Endothelial cell of hepatic sinusoid (primary cell): ENCODE data around the gene FHDC1.

ENCODE experiments used
- in situ Hi-C: cut with HindIII; loops from 2 replicates; pipeline ENCODE4 v1.10.0; 2017; ENCODE audit warnings: low sequenced_read_pairs

The FHDC1 gene

GRCh38 chr4:152976212-152976761 lies 40.2 kb downstream of the FHDC1 start:
- in situ Hi-C loops = no loop called here

DNA sequence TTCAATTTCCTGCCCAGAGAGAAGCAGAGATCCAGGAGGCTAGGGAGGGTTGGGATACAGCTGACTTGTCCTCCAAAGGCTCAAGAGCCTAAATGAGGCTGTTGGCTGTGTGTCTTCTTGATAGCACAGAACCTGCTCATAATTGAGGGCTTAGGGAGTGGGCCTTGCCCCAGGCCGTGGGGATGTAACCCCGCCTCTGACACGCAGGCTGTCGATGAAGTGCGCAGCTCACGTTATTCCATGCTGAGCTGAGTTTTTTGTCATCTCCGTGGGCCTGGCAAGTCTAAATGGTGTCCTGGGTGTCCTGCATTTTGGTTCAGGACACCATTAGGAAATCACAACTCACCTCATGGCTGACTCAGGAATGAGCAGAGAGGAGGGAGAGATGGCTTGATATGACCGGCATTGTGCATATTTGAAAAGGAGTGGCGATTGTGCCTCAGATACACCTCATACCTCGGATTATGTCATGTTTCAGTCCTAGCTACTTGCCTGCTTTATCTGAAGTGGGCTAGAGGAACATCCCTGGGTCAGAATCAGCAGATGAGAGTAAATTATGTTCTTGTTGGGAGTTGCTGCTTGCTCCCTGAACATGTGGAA lies 43.7 kb downstream of the FHDC1 start:
- in situ Hi-C loops = no loop called here

DNA sequence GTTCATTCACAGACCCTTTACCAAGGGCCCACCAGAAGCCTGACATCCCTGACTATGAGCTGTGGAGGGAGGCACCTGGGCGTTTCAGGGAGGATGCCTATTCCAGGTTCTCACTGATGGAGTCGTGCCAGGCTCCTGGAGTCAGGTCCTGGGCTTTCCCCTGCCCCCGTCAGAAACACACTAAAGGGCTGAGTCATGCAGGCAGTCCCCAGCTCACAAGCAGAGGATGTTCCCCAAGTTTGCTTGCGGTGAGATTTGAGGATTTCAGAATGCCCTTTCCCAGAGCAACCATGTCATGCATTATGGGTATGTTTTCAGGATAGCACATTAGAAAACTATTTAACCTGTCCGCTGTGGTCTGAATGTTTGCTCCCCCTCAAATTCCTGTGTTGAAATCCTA lies 45.2 kb downstream of the FHDC1 start:
- in situ Hi-C loops = no loop called here

- in situ Hi-C loops = no loop called here
Observed at GRCh38 chr4:152981842-152982241, 45.7 kb downstream of the FHDC1 start.

DNA sequence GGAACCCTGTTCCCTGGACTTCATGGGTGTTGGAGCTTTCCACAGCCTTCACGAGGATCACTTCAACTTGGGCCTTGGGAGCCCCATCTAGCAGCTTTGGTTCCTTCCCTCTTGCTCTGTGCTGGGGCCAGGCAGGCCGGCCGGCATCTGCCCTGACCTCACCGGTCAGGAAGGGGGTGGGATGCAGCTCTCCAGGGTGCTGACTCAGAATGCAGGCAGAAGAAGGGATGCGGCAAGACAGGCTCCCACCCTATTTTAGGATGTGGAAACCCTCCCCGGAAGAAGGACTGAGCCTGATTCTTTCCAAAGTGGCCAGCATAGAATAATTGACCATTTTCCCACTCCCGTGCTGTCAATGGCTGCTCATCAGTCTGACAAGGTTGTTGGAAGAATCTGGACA lies 47.1 kb downstream of the FHDC1 start:
- in situ Hi-C loops = no loop called here

DNA sequence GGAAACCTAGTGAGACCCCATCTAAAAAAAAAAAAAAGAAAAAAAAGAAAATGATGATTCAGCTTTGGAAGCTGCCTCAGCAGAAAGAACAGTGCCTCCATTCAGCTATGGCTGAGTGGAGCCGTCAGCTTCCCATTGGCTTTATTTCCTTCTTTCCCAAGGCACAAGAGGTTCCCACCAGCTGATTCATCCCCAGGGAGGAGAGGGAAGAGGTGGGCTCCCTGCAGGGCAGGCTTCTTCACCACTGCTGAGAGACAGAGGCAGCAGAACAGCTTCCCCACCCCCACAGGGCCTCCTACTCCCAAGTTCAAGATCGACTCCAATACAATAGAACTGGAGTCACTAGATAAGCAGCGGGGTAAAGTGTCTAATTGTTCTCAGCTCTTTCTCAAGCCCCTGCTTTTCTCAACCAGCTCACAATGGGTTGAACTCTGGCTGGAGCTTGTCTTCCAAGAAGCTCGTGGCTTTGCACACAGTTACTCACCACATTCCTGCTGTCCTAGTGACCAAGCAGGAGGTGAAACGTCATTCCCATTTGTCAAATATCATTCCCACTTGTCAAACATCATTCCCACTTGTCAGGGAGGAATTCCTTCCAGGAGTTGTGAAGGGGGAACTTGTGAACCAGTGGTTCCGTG lies 47.8 kb downstream of the FHDC1 start:
- in situ Hi-C loops = no loop called here

DNA sequence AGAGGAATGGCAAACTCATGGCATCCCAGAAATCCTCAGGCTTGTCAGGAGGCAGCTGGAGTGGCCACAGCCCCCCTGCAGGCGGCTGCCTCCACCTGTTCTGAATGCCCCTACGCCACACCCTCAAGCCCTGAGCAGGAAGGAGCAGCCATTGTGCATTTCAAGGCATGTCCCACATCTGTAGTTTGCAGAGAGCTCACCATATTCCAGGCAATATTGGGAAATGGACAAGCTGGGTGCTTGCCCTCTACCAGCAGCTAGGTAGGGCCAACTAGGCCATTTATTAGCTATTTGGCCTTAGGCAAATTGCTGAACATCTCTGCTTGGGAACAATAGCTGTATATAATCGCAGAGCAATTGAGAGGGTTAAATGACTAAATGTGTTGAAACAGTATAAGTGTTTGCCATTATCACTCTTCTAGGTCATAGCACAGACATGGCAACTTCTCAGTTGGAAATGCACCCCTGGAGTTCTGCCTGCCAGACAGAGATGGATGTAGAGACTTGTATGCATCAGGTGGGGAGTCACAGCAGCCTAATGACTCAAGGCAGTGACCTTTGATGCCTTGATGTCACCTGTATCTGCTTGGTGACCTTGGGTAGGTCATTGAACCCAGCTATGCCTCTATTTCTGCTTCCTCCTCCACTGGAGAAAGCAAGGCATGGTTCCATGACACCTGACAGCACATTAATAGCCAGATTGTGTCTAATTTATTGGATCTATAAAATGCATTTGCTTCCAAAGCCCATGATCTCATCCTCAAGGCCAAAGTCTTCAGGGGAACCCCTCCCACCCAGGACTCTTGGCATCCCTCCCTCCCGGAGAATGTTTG lies 52.8 kb downstream of the FHDC1 start:
- in situ Hi-C loops = no loop called here

DNA sequence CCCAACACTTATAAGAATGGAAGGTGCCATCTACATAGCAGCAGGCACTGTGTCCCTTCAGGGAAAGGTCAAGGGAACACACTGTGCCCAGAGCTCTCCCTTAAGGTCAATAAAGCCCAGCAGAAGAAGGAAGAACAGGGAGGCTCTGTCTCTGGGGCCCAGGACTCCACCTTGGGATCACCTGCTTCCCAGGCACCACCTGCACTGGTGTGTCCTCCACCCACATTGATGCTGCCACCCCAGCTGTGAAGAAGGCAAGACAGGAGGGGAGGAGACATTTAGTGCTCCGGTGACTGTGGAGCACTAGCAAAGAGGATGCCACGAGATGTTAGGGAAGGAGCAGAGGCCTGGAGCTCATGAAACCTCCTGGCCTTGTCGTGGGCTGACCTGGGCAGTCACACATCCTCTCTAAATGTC lies 53.4 kb downstream of the FHDC1 start:
- in situ Hi-C loops = no loop called here

DNA sequence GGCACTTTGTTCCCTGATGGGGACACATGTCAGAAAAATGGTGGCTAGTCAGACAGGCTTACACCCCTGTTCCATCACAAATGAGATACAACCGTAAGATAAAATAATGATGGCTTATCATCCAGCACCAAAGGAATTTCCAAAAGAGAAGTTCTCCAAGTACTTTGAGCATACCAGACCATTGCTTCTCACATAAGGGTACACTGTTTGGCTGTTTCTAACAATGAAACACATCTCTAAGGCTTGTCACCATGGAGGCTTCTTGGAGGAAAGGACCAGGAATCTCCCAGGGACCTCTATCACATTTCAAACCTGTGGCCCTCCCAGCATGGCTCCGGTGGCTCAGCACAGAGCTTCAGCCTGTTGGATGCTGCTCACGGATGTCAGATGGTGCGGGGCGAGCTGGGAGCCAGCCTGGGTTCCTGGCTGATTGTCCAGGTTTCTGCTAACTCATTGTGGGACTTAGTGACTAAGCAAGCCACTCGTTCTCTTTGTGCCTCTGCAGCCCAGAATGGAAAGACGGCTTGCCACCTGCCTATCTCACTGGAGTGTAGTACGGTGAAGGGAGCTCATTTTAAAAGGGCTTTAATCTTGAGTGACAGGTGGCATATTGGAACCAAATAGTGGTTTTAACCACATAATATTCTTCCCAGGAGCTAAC lies 54.5 kb downstream of the FHDC1 start:
- in situ Hi-C loops = no loop called here

- in situ Hi-C loops = no loop called here
Observed at GRCh38 chr4:152991398-152991797, 55.3 kb downstream of the FHDC1 start.

DNA sequence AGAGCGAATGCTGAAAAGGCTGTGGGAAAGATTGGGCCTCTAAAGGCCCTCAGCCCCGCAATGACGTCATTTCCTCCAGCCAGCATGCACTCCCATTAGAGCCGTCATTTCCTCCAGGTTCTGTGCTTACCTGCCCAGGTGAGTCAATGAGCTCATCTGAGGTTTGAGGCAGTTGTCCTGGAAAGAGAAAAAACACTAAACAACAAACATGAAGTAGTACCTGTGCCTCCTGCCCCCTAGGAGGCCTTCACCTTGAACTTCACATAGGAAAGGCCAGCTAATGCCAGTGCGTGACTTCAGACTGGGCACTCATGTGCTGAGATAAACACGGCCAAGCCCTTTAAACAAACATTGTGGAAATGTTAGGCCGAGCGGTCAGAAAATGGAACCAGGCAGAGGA lies 55.9 kb downstream of the FHDC1 start:
- in situ Hi-C loops = no loop called here

- in situ Hi-C loops = no loop called here
Observed at GRCh38 chr4:152992466-152992865, 56.3 kb downstream of the FHDC1 start.

- in situ Hi-C loops = no loop called here
Observed at GRCh38 chr4:152994038-152994437, 57.9 kb downstream of the FHDC1 start.

DNA sequence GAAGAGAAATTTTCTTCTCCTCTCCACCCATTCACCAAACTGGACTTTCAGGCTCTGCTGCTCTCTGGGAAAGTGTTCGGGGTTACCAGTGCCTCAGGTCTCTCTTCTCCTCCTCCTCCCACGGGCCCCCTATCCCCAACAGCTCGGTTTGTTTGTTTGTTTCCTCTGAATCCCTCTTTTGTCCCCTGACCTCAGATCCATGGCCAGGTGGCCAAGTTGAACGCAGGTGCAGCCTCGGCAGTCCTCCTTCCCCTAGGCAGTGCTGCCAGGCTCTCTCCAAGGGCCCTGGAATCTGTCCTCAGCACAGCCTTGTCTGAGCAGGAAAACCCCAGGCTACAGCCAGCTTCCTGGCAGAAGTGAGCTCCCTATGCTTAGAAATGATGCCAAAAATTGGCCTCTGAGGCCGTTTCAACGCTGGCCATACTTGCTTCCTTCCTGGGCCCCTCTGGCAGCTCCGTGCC lies 60.0 kb downstream of the FHDC1 start:
- in situ Hi-C loops = no loop called here

- in situ Hi-C loops = no loop called here
Observed at GRCh38 chr4:152996672-152997071, 60.5 kb downstream of the FHDC1 start.

DNA sequence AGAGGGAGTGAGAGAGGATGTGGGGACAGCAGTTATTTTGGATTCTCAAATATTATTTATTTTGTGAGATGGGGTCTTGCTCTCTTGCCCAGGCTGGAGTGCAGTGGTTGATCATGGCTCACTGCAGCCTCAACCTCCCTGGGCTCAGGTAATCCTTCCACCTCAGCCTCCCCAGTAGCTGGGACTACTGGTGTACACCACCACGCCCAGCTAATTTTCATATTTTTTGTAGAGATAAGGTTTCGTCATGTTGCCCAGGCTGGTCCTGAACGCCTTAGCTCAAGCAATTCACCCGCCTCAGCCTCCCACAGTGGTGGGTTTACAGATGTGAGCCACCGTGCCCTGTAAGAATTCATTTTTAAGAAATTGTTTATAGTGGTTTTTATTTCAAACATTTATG lies 61.2 kb downstream of the FHDC1 start:
- in situ Hi-C loops = no loop called here

DNA sequence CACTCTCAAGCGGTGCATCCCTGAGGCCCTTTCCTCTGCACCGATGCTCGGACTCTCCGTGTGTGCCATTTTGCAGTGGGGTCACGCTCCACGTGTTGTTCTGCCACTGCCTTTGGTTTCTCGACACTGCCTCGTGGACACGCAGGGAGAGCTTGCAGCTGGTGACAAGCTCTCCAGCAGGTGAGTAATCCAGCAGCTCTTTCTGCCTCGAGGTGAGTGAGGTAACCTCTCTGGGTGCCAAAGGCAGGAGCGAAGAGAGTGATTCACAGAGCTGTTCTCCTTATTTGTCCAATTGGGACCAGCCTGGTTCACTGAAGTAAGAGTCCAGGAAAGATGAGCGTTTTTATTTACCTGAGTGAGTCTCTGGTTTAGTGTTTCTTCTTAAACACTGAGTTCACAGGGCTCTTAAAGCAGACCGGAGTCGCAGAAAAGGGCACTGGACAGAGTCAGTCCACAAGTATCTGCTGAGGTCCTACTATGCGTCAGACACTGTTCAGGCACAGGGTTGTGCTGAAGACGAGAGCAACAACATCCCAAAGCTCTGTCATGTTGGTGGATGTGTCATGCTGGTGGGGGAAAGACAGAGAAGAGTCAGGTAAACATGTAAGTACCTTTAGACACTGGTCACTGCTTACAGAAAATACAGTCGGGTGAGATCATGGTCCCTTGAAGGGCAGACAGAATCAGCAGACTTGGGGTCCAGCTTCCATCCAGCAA lies 61.8 kb downstream of the FHDC1 start:
- in situ Hi-C loops = no loop called here

DNA sequence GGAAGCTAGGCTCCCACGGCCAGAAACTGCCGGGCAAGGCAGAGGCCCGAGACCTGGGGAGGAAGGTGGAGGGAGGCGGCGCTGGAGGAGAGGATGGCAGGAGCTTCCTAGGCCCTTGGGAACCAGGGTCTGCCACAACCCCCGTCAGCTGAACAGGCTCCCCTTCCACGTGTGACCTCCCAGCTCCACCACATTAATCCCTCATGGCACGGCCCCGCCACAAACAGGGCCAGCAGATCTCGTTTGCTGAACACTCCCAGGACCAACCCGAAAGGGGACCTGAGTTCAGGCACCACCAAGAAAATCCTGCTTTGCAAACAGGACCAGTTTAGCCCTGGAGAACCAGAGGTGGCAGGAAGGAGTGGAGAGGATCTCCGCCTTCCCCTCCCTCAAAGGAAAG lies 62.7 kb downstream of the FHDC1 start:
- in situ Hi-C loops = no loop called here

DNA sequence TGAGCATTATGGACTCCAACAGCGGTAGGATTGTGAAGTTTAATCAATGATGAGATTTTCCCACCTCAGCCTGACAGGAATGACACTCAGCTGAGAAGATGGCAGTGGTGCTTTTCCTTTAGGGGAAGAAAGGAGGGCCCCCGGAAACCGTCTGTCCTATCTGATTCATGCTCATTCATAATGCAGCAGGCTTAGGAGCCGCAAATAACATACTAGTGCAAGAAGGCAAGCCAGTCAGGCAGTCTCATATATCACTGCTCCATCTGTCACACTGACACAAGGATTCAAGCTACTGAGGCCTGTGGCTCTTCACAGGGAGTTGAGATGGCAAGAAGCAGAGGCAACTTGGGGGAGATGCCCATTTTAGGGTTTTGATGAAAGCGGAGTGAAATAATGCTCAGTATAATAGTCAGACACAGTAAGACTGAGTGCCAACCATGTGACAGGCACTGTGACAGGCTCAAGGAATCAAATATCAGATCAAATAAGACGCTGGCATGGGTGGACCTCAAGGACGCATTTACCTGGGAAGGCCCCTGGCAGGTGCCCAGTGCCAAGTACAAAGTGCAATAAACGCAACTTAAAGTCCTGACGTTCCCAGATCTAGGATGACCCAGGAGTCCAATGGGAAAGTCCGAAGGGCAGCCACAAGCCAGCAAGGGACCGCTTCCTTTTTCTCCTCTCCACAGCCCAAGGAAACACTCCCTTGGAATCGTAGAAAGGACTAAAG lies 63.4 kb downstream of the FHDC1 start:
- in situ Hi-C loops = no loop called here

DNA sequence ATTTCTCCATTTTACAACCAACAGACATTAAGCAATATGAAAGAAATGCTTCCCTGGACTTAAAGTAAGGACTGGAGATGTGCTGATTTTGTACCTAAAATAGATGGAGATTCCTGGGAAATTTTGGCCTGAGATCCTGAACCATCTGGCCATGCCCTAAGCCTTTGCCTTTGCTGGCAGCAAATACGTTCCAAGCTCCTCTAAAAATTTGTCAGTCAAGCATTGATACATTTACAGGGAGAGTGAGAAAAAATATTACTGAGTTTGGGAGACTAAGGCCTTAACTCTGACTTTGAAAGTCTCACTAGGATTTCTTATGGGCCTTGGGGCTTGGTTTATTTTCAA lies 63.9 kb downstream of the FHDC1 start:
- in situ Hi-C loops = no loop called here
